ENCODE measurements around the gene OPCML.

The OPCML gene

GRCh38 chr11:132414451-132414850 lies 1117.8 kb downstream of the OPCML start:
- TF ChIP-seq CTCF (conservative IDR thresholded peaks at IDR 0.05): no peak
- H3K27ac ChIP-seq: no peak overlapping the region

- TF ChIP-seq CTCF (conservative IDR thresholded peaks at IDR 0.05): no peak; the same call in 1 of the 2 replicates
- no peak overlapping the region for H3K27ac ChIP-seq
These were observed 1121.9 kb downstream of the OPCML start for GRCh38 chr11:132410383-132410782.

GRCh38 chr11:132409573-132410355 lies 1122.5 kb downstream of the OPCML start:
- no peak for TF ChIP-seq CTCF (conservative IDR thresholded peaks at IDR 0.05)
- no peak overlapping the region for H3K27ac ChIP-seq

GRCh38 chr11:132408877-132409276 lies 1123.4 kb downstream of the OPCML start:
- H3K27ac ChIP-seq: no peak overlapping the region
- TF ChIP-seq CTCF (conservative IDR thresholded peaks at IDR 0.05): no peak

GRCh38 chr11:132405728-132406127 lies 1126.6 kb downstream of the OPCML start:
- no peak for TF ChIP-seq CTCF (conservative IDR thresholded peaks at IDR 0.05)
- H3K27ac ChIP-seq: no peak overlapping the region

GRCh38 chr11:132402071-132402684 lies 1130.1 kb downstream of the OPCML start:
- peak; percentile 72 for TF ChIP-seq CTCF (conservative IDR thresholded peaks at IDR 0.05)
- no peak overlapping the region for H3K27ac ChIP-seq

GRCh38 chr11:132396318-132396717 lies 1136.0 kb downstream of the OPCML start:
- TF ChIP-seq CTCF (conservative IDR thresholded peaks at IDR 0.05): no peak
- no peak overlapping the region for H3K27ac ChIP-seq

Data from VCaP (cell line).